ENCODE data around the gene EHD3.

Gene EHD3

GRCh38 chr2:31231571-31232302 lies 2.2 kb upstream of the EHD3 start:
- no peak for TF ChIP-seq CTCF (conservative IDR thresholded peaks at IDR 0.05; ENCODE audit: low read length)
- no peak for TF ChIP-seq EZH2phosphoT487 (IDR thresholded peaks at IDR 0.05; ENCODE audit: borderline replicate concordance)
- no peak overlapping the region for H3K4me2 ChIP-seq (ENCODE audit: low read depth, low read length, poor library complexity, severe bottlenecking)
- H3F3A ChIP-seq (ENCODE audit: low read depth): no peaks in the 10 kb centered on the region
- no peaks in the 10 kb centered on the region for H3K79me2 ChIP-seq (ENCODE audit: insufficient read depth, low read length)
- H3K9me3 ChIP-seq (ENCODE audit: insufficient read depth, low read depth, low read length): no peaks in the 10 kb centered on the region
- H3K4me1 ChIP-seq (ENCODE audit: insufficient read depth, low read length, poor library complexity, severe bottlenecking): peaks cover 7% of the 10 kb centered on the region
- H3K36me3 ChIP-seq (ENCODE audit: insufficient read depth, low read length): no peaks in the 10 kb centered on the region
- no peak overlapping the region for H3K4me3 ChIP-seq (ENCODE audit: low read length, poor library complexity, severe bottlenecking)
- no peaks in the 10 kb centered on the region for H3K9me2 ChIP-seq (replicated peaks; ENCODE audit: low read depth, low read length)
- H4K20me1 ChIP-seq (ENCODE audit: insufficient read depth, low read length, poor library complexity, severe bottlenecking): no peaks in the 10 kb centered on the region
- H3K27me3 ChIP-seq (ENCODE audit: insufficient read depth, low read length, poor library complexity, severe bottlenecking): no peaks in the 10 kb centered on the region
- H3K9ac ChIP-seq (ENCODE audit: low read depth, low read length, poor library complexity, severe bottlenecking): no peak overlapping the region
- no peak overlapping the region for H2AFZ ChIP-seq (ENCODE audit: low read length)

- H3K27me3 ChIP-seq (ENCODE audit: insufficient read depth, low read length, poor library complexity, severe bottlenecking): no peaks in the 10 kb centered on the region
- no peak overlapping the region for H2AFZ ChIP-seq (ENCODE audit: low read length)
- TF ChIP-seq EZH2phosphoT487 (IDR thresholded peaks at IDR 0.05; ENCODE audit: borderline replicate concordance) (no peak), CTCF (conservative IDR thresholded peaks at IDR 0.05; ENCODE audit: low read length) (no peak)
Observed at GRCh38 chr2:31232586-31232985, 1.4 kb upstream of the EHD3 start.

DNA sequence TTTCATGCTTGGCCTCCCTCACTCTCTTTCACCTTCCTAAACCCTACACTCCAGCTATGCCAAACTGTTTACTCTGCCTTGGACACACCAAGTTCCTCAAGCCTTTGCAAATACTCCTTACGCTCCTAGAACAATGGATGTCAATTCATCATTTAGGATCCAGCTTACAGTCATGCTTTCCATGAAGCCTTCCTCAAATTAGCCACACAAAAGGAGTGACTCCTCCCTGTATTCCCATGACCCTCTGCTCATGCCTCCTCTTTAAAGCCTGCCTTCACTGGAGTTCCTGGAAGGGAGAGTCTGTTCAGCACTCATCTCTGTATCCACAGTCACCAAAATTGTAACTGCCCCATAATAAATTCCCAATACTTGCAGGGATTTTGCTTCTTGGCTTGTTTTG lies 721 bp upstream of the EHD3 start:
- H3K27me3 ChIP-seq (ENCODE audit: insufficient read depth, low read length, poor library complexity, severe bottlenecking): no peaks in the 10 kb centered on the region
- H3K79me2 ChIP-seq (ENCODE audit: insufficient read depth, low read length): no peaks in the 10 kb centered on the region
- peak overlapping the region; percentile 68 for H3K4me3 ChIP-seq (ENCODE audit: low read length, poor library complexity, severe bottlenecking)
- H3K4me1 ChIP-seq (ENCODE audit: insufficient read depth, low read length, poor library complexity, severe bottlenecking): peaks cover 7% of the 10 kb centered on the region
- no peaks in the 10 kb centered on the region for H3K9me3 ChIP-seq (ENCODE audit: insufficient read depth, low read depth, low read length)
- peak overlapping the region; percentile 71 for H2AFZ ChIP-seq (ENCODE audit: low read length)
- H3K4me2 ChIP-seq (ENCODE audit: low read depth, low read length, poor library complexity, severe bottlenecking): peak overlapping the region; percentile 80
- H3K36me3 ChIP-seq (ENCODE audit: insufficient read depth, low read length): no peaks in the 10 kb centered on the region
- TF ChIP-seq EZH2phosphoT487 (IDR thresholded peaks at IDR 0.05; ENCODE audit: borderline replicate concordance) (no peak), CTCF (conservative IDR thresholded peaks at IDR 0.05; ENCODE audit: low read length) (no peak)
- no peaks in the 10 kb centered on the region for H3F3A ChIP-seq (ENCODE audit: low read depth)
- H4K20me1 ChIP-seq (ENCODE audit: insufficient read depth, low read length, poor library complexity, severe bottlenecking): no peaks in the 10 kb centered on the region
- H3K9ac ChIP-seq (ENCODE audit: low read depth, low read length, poor library complexity, severe bottlenecking): peak overlapping the region; percentile 16
- H3K9me2 ChIP-seq (replicated peaks; ENCODE audit: low read depth, low read length): no peaks in the 10 kb centered on the region

More at GRCh38 chr2:31232586-31232985, 1.4 kb upstream of the EHD3 start:
- peaks cover 7% of the 10 kb centered on the region for H3K4me1 ChIP-seq (ENCODE audit: insufficient read depth, low read length, poor library complexity, severe bottlenecking)
- H3F3A ChIP-seq (ENCODE audit: low read depth): no peaks in the 10 kb centered on the region
- H3K36me3 ChIP-seq (ENCODE audit: insufficient read depth, low read length): no peaks in the 10 kb centered on the region
- no peaks in the 10 kb centered on the region for H3K9me2 ChIP-seq (replicated peaks; ENCODE audit: low read depth, low read length)
- H4K20me1 ChIP-seq (ENCODE audit: insufficient read depth, low read length, poor library complexity, severe bottlenecking): no peaks in the 10 kb centered on the region
- H3K4me3 ChIP-seq (ENCODE audit: low read length, poor library complexity, severe bottlenecking): no peak overlapping the region
- H3K9ac ChIP-seq (ENCODE audit: low read depth, low read length, poor library complexity, severe bottlenecking): no peak overlapping the region
- no peak overlapping the region for H3K4me2 ChIP-seq (ENCODE audit: low read depth, low read length, poor library complexity, severe bottlenecking)
- H3K9me3 ChIP-seq (ENCODE audit: insufficient read depth, low read depth, low read length): no peaks in the 10 kb centered on the region
- H3K79me2 ChIP-seq (ENCODE audit: insufficient read depth, low read length): no peaks in the 10 kb centered on the region

Data from Loucy (cell line).